ENCODE measurements around the gene AGER. TPM values are rescaled to one million over a fixed set of nuclear protein-coding genes. Genes with fewer than 3 reads are reported as not detected.

Gene AGER
- total RNA-seq, 1 donor from 2014 or later, result 9.9 TPM

DNA sequence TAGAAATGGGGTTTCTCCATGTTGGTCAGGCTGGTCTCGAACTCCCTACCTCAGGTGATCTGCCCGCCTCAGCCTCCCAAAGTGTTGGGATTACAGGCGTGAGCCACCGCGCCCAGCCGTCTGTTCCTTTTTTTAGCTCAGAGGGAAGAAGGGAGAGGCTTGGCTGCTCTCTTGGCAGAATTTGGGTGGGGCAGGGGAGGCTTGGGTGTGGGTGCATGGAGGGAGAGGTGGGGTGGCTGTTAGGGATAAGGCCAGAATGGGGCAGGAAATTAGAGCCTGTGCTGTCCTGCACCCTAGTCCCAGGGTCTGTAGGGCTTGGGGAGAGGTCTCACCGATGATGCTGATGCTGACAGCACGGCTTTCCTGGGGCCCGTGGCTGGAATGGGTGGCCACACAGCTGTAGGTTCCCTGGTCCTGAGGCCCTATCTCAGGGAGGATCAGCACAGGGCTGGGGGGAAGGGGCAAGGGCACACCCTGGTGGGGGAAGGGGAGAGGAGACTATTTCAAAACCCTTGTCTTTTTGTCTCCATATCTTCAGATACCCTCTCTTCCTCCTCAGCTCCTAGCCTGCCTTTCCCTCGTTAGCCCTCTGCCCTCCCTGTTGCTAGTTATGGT, 2.0 kb downstream of the AGER start:
- H3K4me1 ChIP-seq (ENCODE audit: insufficient read depth, low read length), result peaks cover 15% of the 10 kb centered on the region
- no peaks in the 10 kb centered on the region for H3K9me3 ChIP-seq (ENCODE audit: insufficient read depth, low read depth, low read length)
- H3K4me3 ChIP-seq (ENCODE audit: insufficient read depth, low read depth, low read length), result no peak overlapping the region
- H3K27me3 ChIP-seq (ENCODE audit: insufficient read depth, low read length), result no peaks in the 10 kb centered on the region
- Mint-ChIP-seq H3K27me3 (ENCODE audit: low read depth, unreplicated experiment) (no peaks in the 10 kb centered on the region), H3K4me1 (ENCODE audit: low read depth, unreplicated experiment) (peaks cover 23% of the 10 kb centered on the region), H3K9me3 (ENCODE audit: unreplicated experiment) (no peaks in the 10 kb centered on the region), H3K36me3 (ENCODE audit: low read depth, unreplicated experiment) (peaks cover 16% of the 10 kb centered on the region), H3K4me3 (ENCODE audit: unreplicated experiment) (no peak overlapping the region), H3K27ac (ENCODE audit: unreplicated experiment) (no peak overlapping the region)
- H4K20me1 ChIP-seq (ENCODE audit: insufficient read depth, low read length), result no peaks in the 10 kb centered on the region
- peaks cover 13% of the 10 kb centered on the region for H3K79me2 ChIP-seq (ENCODE audit: insufficient read depth, low read length)
- TF ChIP-seq EZH2 (IDR thresholded peaks at IDR 0.05; ENCODE audit: insufficient read depth, low read length) (no peak), CTCF (IDR thresholded peaks at IDR 0.05; ENCODE audit: insufficient read depth, low read depth, low read length) (no peak)
- peaks cover 15% of the 10 kb centered on the region for H3K36me3 ChIP-seq (ENCODE audit: insufficient read depth, low read length)
- DNase-seq (ENCODE audit: low read depth), result no peak
- H3K27ac ChIP-seq (ENCODE audit: low read depth, low read length), result no peak overlapping the region
- H3K4me2 ChIP-seq (ENCODE audit: low read length), result no peak overlapping the region
- H2AFZ ChIP-seq (ENCODE audit: low read depth, low read length), result no peak overlapping the region
- no peak for FAIRE-seq
- no peak overlapping the region for H3K9ac ChIP-seq (ENCODE audit: low read length)

DNA sequence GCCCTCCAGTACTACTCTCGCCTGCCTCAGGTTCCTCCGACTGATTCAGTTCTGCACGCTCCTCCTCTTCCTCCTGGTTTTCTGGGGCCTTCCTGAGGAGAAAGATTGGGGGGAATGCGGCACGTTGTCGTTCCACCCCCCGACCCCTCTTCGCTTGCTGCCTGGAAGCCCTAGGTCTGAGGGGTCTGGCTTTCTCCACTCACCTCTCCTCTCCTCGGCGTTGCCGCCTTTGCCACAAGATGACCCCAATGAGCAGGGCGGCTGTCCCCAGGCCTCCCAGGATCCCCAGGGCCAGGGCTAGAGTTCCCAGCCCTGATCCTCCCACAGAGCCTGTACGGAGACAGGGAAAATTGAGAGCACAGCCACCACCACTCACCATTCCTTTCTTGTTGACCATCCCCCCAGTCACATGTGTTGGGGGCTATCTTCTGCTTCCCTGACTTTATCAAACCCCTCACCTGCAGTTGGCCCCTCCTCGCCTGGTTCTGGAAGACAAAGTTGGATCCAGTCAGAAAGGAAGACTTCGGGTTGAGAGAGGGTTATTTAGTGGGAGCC, 2.8 kb downstream of the AGER start:
- DNase-seq (ENCODE audit: low read depth) (no peak), FAIRE-seq (no peak)
- Histone ChIP-seq H3K4me2 (ENCODE audit: low read length) (no peak overlapping the region), H3K9ac (ENCODE audit: low read length) (no peak overlapping the region), H3K4me1 (ENCODE audit: insufficient read depth, low read length) (peaks cover 23% of the 10 kb centered on the region), H3K9me3 (ENCODE audit: insufficient read depth, low read depth, low read length) (no peaks in the 10 kb centered on the region), H3K27ac (ENCODE audit: low read depth, low read length) (no peak overlapping the region), H3K36me3 (ENCODE audit: insufficient read depth, low read length) (peaks cover 11% of the 10 kb centered on the region), H4K20me1 (ENCODE audit: insufficient read depth, low read length) (no peaks in the 10 kb centered on the region), H3K27me3 (ENCODE audit: insufficient read depth, low read length) (no peaks in the 10 kb centered on the region), H3K4me3 (ENCODE audit: insufficient read depth, low read depth, low read length) (no peak overlapping the region), H3K79me2 (ENCODE audit: insufficient read depth, low read length) (peaks cover 11% of the 10 kb centered on the region), H2AFZ (ENCODE audit: low read depth, low read length) (no peak overlapping the region)
- H3K27me3 Mint-ChIP-seq (ENCODE audit: low read depth, unreplicated experiment), result no peaks in the 10 kb centered on the region
- H3K27ac Mint-ChIP-seq (ENCODE audit: unreplicated experiment), result no peak overlapping the region
- H3K9me3 Mint-ChIP-seq (ENCODE audit: unreplicated experiment), result no peaks in the 10 kb centered on the region
- no peak overlapping the region for H3K4me3 Mint-ChIP-seq (ENCODE audit: unreplicated experiment)
- peaks cover 11% of the 10 kb centered on the region for H3K36me3 Mint-ChIP-seq (ENCODE audit: low read depth, unreplicated experiment)
- TF ChIP-seq EZH2 (IDR thresholded peaks at IDR 0.05; ENCODE audit: insufficient read depth, low read length) (no peak), CTCF (IDR thresholded peaks at IDR 0.05; ENCODE audit: insufficient read depth, low read depth, low read length) (no peak)
- peaks cover 25% of the 10 kb centered on the region for H3K4me1 Mint-ChIP-seq (ENCODE audit: low read depth, unreplicated experiment)

DNA sequence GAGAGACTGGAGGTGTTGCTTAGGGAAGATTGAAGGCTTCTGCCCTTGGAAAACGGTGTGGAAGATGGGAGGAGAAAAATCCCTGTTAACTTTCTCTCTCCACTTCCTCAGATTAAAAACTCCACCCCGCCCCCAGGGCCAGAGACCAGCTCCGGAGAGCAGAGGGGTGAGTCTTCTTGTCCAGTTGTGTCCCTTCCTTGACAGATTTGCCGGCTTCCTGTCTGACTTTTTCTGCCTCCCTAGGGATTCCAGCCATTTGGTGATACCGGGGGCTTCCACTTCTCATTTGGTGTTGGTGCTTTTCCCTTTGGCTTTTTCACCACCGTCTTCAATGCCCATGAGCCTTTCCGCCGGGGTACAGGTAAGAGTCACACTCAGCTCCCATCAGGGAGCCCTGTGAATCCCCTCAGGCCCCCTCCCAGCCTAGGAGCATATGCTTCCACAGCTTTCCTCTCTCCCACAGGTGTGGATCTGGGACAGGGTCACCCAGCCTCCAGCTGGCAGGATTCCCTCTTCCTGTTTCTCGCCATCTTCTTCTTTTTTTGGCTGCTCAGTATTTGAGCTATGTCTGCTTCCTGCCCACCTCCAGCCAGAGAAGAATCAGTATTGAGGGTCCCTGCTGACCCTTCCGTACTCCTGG, 4.2 kb downstream of the AGER start:
- Histone ChIP-seq H3K4me2 (ENCODE audit: low read length) (peak overlapping the region; percentile 95), H3K27ac (ENCODE audit: low read depth, low read length) (no peak overlapping the region), H3K27me3 (ENCODE audit: insufficient read depth, low read length) (no peaks in the 10 kb centered on the region), H3K4me1 (ENCODE audit: insufficient read depth, low read length) (peaks cover 27% of the 10 kb centered on the region), H3K9me3 (ENCODE audit: insufficient read depth, low read depth, low read length) (no peaks in the 10 kb centered on the region), H3K36me3 (ENCODE audit: insufficient read depth, low read length) (peaks cover 11% of the 10 kb centered on the region), H3K79me2 (ENCODE audit: insufficient read depth, low read length) (peaks cover 21% of the 10 kb centered on the region), H3K9ac (ENCODE audit: low read length) (no peak overlapping the region), H3K4me3 (ENCODE audit: insufficient read depth, low read depth, low read length) (no peak overlapping the region), H4K20me1 (ENCODE audit: insufficient read depth, low read length) (peaks cover 2% of the 10 kb centered on the region), H2AFZ (ENCODE audit: low read depth, low read length) (no peak overlapping the region)
- Mint-ChIP-seq H3K9me3 (ENCODE audit: unreplicated experiment) (no peaks in the 10 kb centered on the region), H3K27ac (ENCODE audit: unreplicated experiment) (no peak overlapping the region), H3K36me3 (ENCODE audit: low read depth, unreplicated experiment) (peaks cover 6% of the 10 kb centered on the region), H3K4me3 (ENCODE audit: unreplicated experiment) (peak overlapping the region; percentile 97), H3K27me3 (ENCODE audit: low read depth, unreplicated experiment) (no peaks in the 10 kb centered on the region), H3K4me1 (ENCODE audit: low read depth, unreplicated experiment) (peaks cover 21% of the 10 kb centered on the region)
- TF ChIP-seq EZH2 (IDR thresholded peaks at IDR 0.05; ENCODE audit: insufficient read depth, low read length) (no peak), CTCF (IDR thresholded peaks at IDR 0.05; ENCODE audit: insufficient read depth, low read depth, low read length) (no peak)
- no peak for FAIRE-seq
- no peak for DNase-seq (ENCODE audit: low read depth)

Measured in astrocyte (in vitro differentiated cells and primary cell).